Progenitor cell of endocrine pancreas (in vitro differentiated cells): ENCODE measurements around the gene THAP2. TPM values are rescaled to one million over a fixed set of nuclear protein-coding genes. Genes with fewer than 3 reads are reported as not detected.

Experiments used
- DNase-seq: peaks from one replicate; pipeline ENCODE4 v3.0.0; 2021; ENCODE audit warnings: low spot score; ENCODE audit not compliant: unreplicated experiment
- H3K27ac Mint-ChIP-seq: 2 replicates; pipeline ENCODE4 v1.8.0; 2021; ENCODE audit warnings: mild to moderate bottlenecking, moderate library complexity, mixed read lengths
- H3K27me3 Mint-ChIP-seq: 2 replicates; pipeline ENCODE4 v1.8.0; 2021; ENCODE audit warnings: mixed read lengths
- H3K36me3 Mint-ChIP-seq: 2 replicates; pipeline ENCODE4 v1.8.0; 2022; ENCODE audit warnings: mixed read lengths; ENCODE audit not compliant: insufficient read depth
- H3K4me1 Mint-ChIP-seq: 2 replicates; pipeline ENCODE4 v1.8.0; 2021; ENCODE audit warnings: low read depth, mixed read lengths
- H3K4me3 Mint-ChIP-seq: 2 replicates; pipeline ENCODE4 v1.8.0; 2021; ENCODE audit warnings: low read depth, mild to moderate bottlenecking, moderate library complexity, mixed read lengths
- H3K9me3 Mint-ChIP-seq: 2 replicates; pipeline ENCODE4 v1.8.0; 2021; ENCODE audit warnings: low read depth, mixed read lengths
- total RNA-seq: library from RNA; stranded (reverse); gene quantifications from 2 replicates; pipeline ENCODE4 v1.2.1, GENCODE V29; 2021
- TF ChIP-seq, protein P1 (sequence below): fragments of 200-600 bp; sonication (generic); IDR thresholded peaks from one replicate; pipeline ENCODE4 v1.5.0; 2021; ENCODE audit warnings: antibody characterized with exemption, mild to moderate bottlenecking; ENCODE audit not compliant: unreplicated experiment

THAP2 gene
- total RNA-seq, 1 donor from 2014 or later, result 8.9 TPM

DNA sequence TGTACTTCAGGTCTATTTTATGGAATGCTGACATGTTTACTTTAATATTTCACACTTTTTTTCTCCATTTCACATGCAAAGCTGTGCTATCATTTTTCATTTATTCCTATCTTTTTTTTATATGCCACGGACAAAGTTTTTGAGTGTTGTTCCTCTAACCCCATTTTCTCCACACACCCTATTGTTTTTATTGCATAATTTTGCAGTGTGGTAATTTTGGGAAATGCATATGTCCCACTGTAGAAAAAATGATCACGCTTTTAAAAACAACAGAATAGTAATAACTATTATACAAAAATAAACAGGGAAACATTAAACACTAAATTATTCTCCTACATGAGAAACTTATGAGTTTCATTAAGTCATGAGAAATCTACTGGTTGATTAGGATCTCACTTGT is 14.7 kb upstream of the THAP2 start:
- H3K9me3 Mint-ChIP-seq, result peaks cover 1% of the 10 kb centered on the region
- no peaks in the 10 kb centered on the region for H3K27me3 Mint-ChIP-seq
- DNase-seq, result no peak
- no peak overlapping the region for H3K27ac Mint-ChIP-seq
- TF ChIP-seq, protein P1, sequence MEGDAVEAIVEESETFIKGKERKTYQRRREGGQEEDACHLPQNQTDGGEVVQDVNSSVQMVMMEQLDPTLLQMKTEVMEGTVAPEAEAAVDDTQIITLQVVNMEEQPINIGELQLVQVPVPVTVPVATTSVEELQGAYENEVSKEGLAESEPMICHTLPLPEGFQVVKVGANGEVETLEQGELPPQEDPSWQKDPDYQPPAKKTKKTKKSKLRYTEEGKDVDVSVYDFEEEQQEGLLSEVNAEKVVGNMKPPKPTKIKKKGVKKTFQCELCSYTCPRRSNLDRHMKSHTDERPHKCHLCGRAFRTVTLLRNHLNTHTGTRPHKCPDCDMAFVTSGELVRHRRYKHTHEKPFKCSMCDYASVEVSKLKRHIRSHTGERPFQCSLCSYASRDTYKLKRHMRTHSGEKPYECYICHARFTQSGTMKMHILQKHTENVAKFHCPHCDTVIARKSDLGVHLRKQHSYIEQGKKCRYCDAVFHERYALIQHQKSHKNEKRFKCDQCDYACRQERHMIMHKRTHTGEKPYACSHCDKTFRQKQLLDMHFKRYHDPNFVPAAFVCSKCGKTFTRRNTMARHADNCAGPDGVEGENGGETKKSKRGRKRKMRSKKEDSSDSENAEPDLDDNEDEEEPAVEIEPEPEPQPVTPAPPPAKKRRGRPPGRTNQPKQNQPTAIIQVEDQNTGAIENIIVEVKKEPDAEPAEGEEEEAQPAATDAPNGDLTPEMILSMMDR, result no peak
- H3K4me3 Mint-ChIP-seq, result no peak overlapping the region
- H3K36me3 Mint-ChIP-seq, result peaks cover 13% of the 10 kb centered on the region
- no peaks in the 10 kb centered on the region for H3K4me1 Mint-ChIP-seq

GRCh38 chr12:71652656-71653055 is 11.4 kb upstream of the THAP2 start:
- H3K27ac Mint-ChIP-seq, result no peak overlapping the region
- peaks cover 17% of the 10 kb centered on the region for H3K9me3 Mint-ChIP-seq
- TF ChIP-seq, protein P1, result no peak
- peaks cover 6% of the 10 kb centered on the region for H3K4me1 Mint-ChIP-seq
- no peaks in the 10 kb centered on the region for H3K27me3 Mint-ChIP-seq
- H3K4me3 Mint-ChIP-seq, result no peak overlapping the region
- no peak for DNase-seq
- peaks cover 13% of the 10 kb centered on the region for H3K36me3 Mint-ChIP-seq

GRCh38 chr12:71653137-71653536 is 11.0 kb upstream of the THAP2 start:
- peaks cover 15% of the 10 kb centered on the region for H3K36me3 Mint-ChIP-seq

GRCh38 chr12:71654200-71654599 is 9.9 kb upstream of the THAP2 start:
- no peak for DNase-seq
- Mint-ChIP-seq H3K27ac (no peak overlapping the region), H3K4me3 (no peak overlapping the region), H3K4me1 (peaks cover 9% of the 10 kb centered on the region), H3K9me3 (peaks cover 17% of the 10 kb centered on the region), H3K36me3 (peaks cover 23% of the 10 kb centered on the region), H3K27me3 (no peaks in the 10 kb centered on the region)
- TF ChIP-seq, protein P1, result no peak

More at GRCh38 chr12:71653137-71653536, 11.0 kb upstream of the THAP2 start:
- peaks cover 6% of the 10 kb centered on the region for H3K4me1 Mint-ChIP-seq
- H3K9me3 Mint-ChIP-seq, result peaks cover 17% of the 10 kb centered on the region
- no peaks in the 10 kb centered on the region for H3K27me3 Mint-ChIP-seq
- DNase-seq, result no peak
- TF ChIP-seq, protein P1, result no peak
- H3K4me3 Mint-ChIP-seq, result no peak overlapping the region
- H3K27ac Mint-ChIP-seq, result no peak overlapping the region

GRCh38 chr12:71655495-71655894 is 8.6 kb upstream of the THAP2 start:
- Mint-ChIP-seq H3K9me3 (peaks cover 17% of the 10 kb centered on the region), H3K27ac (no peak overlapping the region), H3K36me3 (peaks cover 24% of the 10 kb centered on the region), H3K27me3 (no peaks in the 10 kb centered on the region), H3K4me3 (no peak overlapping the region), H3K4me1 (peaks cover 10% of the 10 kb centered on the region)
- TF ChIP-seq, protein P1, result no peak
- no peak for DNase-seq
